Gastrocnemius medialis (tissue), 4 donors: ENCODE measurements around the gene LGALS3BP. TPM values are rescaled to one million over a fixed set of nuclear protein-coding genes. Genes with fewer than 3 reads are reported as not detected.

ENCODE experiments used
- ATAC-seq, 2 donors: fragments of 150-250 bp; one replicate each; pipeline ENCODE4 v1.9.1; 2016
- DNase-seq, 2 donors: peaks; one replicate each; pipeline ENCODE4 v3.0.0-alpha.2; 2019
- H3K27ac ChIP-seq, 4 donors: fragments of 200-600 bp; sonication (generic); 1 replicate in 1 of 4; 2 replicates in 3 of 4; pipeline ENCODE4 v1.5.1; 2016 to 2018; ENCODE audit warnings: mild to moderate bottlenecking in 2 of 4, moderate library complexity in 1 of 4
- H3K27me3 ChIP-seq, 3 donors: fragments of 200-600 bp; sonication (generic) in 2 of 3; 1 replicate in 1 of 3; 2 replicates in 2 of 3; pipeline versions ENCODE4 v1.5.1 to v1.6.0; 2016 to 2019; ENCODE audit warnings: mild to moderate bottlenecking in 1 of 3, moderate library complexity in 1 of 3
- H3K36me3 ChIP-seq, 2 donors: fragments of 200-600 bp; sonication (generic) in 1 of 2; one replicate each; pipeline ENCODE4 v1.5.1; 2017 to 2018
- H3K4me1 ChIP-seq, 2 donors: fragments of 200-600 bp; sonication (generic) in 1 of 2; one replicate each; pipeline ENCODE4 v1.5.1; 2016 to 2017; ENCODE audit warnings: mild to moderate bottlenecking in 2 of 2
- H3K4me3 ChIP-seq, 4 donors: fragments of 200-600 bp; sonication (generic) in 3 of 4; 1 replicate in 1 of 4; 2 replicates in 3 of 4; pipeline ENCODE4 v1.5.1; 2016 to 2019; ENCODE audit warnings: mild to moderate bottlenecking in 2 of 4
- H3K9me3 ChIP-seq, 3 donors: fragments of 200-600 bp; sonication (generic) in 2 of 3; 1 replicate in 1 of 3; 2 replicates in 2 of 3; pipeline ENCODE4 v1.5.1; 2016 to 2019
- POLR2A ChIP-seq, 2 donors: fragments of 450-650 bp; IDR thresholded peaks; one replicate each; pipeline ENCODE4 v1.6.1; 2017; ENCODE audit warnings: antibody characterized with exemption in 2 of 2, mild to moderate bottlenecking in 2 of 2, moderate library complexity in 2 of 2
- in situ Hi-C, 4 donors: fragments of 200-750 bp; cut with MboI; loops; one replicate each; pipeline versions ENCODE4 v1.15.0 to v1.8.0; 2017; ENCODE audit warnings: low sequenced_read_pairs in 4 of 4
- intact Hi-C: fragments of 100-400 bp; cut with DNase I; formaldehyde crosslinking; loops from one replicate; pipeline ENCODE4 v1.15.1; 2023; ENCODE audit warnings: low total_unique reads
- total RNA-seq, 4 donors: library from RNA; depleted of rRNA; stranded (reverse); fragments of >200 nt; gene quantifications; one replicate each; pipeline versions ENCODE4 v1.1.0 to v1.2.3, GENCODE V29; 2016
- TF ChIP-seq, protein P1 (sequence below), 5 experiments: fragments of 450-650 bp in 3 of 5; fragments of 200-600 bp in 2 of 5; sonication (generic) in 2 of 5; IDR thresholded peaks in 4 of 5; conservative IDR thresholded peaks in 1 of 5; 1 replicate in 4 of 5; 2 replicates in 1 of 5; pipeline ENCODE4 v1.5.1; 2016 to 2019; ENCODE audit warnings: antibody characterized with exemption in 5 of 5, mild to moderate bottlenecking in 3 of 5, moderate library complexity in 3 of 5

LGALS3BP gene
- total RNA-seq, 4 donors from 2014 or later: 15.0 to 45.9 (median 23.0) TPM

DNA sequence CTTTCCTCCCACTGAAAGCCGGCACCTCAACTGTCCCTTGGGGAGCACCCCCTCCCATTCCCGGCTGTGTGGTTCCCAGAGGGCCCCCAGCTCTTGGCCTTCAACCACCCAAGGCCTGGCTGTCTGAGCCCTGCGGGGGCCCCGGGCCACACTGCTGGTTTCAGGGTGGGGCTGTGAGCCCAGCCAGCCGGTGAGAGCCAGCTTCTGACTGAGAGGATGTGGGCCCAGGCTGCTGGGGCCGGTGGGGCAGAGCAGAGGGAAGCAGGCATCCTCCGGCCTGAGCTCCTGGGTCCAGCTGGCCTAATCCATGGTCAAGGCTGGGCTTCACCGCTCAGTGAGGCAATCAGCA lies 875 bp upstream of the LGALS3BP start:
- Histone ChIP-seq H3K9me3 (no peaks in the 10 kb centered on the region), H3K36me3 (no peaks in the 10 kb centered on the region), H3K27ac (peak overlapping the region in 1 of 4 donors; percentile 63), H3K4me1 (peaks cover 24 to 29% of the 10 kb centered on the region in 2 donors), H3K4me3 (no peak overlapping the region), H3K27me3 (no peaks in the 10 kb centered on the region)
- no peak for DNase-seq
- in situ Hi-C loops (no loop called here), intact Hi-C loops (no loop called here)
- TF ChIP-seq POLR2A (IDR thresholded peaks at IDR 0.05): no peak
- TF ChIP-seq, protein P1, sequence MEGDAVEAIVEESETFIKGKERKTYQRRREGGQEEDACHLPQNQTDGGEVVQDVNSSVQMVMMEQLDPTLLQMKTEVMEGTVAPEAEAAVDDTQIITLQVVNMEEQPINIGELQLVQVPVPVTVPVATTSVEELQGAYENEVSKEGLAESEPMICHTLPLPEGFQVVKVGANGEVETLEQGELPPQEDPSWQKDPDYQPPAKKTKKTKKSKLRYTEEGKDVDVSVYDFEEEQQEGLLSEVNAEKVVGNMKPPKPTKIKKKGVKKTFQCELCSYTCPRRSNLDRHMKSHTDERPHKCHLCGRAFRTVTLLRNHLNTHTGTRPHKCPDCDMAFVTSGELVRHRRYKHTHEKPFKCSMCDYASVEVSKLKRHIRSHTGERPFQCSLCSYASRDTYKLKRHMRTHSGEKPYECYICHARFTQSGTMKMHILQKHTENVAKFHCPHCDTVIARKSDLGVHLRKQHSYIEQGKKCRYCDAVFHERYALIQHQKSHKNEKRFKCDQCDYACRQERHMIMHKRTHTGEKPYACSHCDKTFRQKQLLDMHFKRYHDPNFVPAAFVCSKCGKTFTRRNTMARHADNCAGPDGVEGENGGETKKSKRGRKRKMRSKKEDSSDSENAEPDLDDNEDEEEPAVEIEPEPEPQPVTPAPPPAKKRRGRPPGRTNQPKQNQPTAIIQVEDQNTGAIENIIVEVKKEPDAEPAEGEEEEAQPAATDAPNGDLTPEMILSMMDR (IDR thresholded peaks at IDR 0.05 in 4 of 5, conservative IDR thresholded peaks at IDR 0.05 in 1 of 5): no peak
- ATAC-seq: no peak

- Histone ChIP-seq H3K9me3 (no peaks in the 10 kb centered on the region), H3K4me3 (no peak overlapping the region), H3K27me3 (no peaks in the 10 kb centered on the region), H3K27ac (peak overlapping the region in 1 of 4 donors; percentile 43), H3K36me3 (no peaks in the 10 kb centered on the region), H3K4me1 (peaks cover 23 to 29% of the 10 kb centered on the region in 2 donors)
- in situ Hi-C loops: no loop called here
- ATAC-seq (peak in 1 of 2 donors; percentile 50), DNase-seq (peak in 1 of 2 donors; percentile 54)
- TF ChIP-seq POLR2A (IDR thresholded peaks at IDR 0.05): no peak
- TF ChIP-seq, protein P1 (IDR thresholded peaks at IDR 0.05 in 4 of 5, conservative IDR thresholded peaks at IDR 0.05 in 1 of 5): no peak
- intact Hi-C loops: loop anchor here (5.0 to 10.0 kb wide), 2 partner anchors 46 to 483 kb away; no protein-coding TSS in a partner anchor
Measured at GRCh38 chr17:78977997-78978973, 1.4 kb downstream of the LGALS3BP start.

- DNase-seq (no peak), ATAC-seq (no peak)
- H3K27me3 ChIP-seq: no peaks in the 10 kb centered on the region
- intact Hi-C loops: loop anchor here (5.0 to 10.0 kb wide), 2 partner anchors 45 to 483 kb away; no protein-coding TSS in a partner anchor
- in situ Hi-C loops: no loop called here
- TF ChIP-seq, protein P1 (IDR thresholded peaks at IDR 0.05 in 4 of 5, conservative IDR thresholded peaks at IDR 0.05 in 1 of 5): no peak
- peak overlapping the region in 1 of 4 donors; percentile 43 for H3K27ac ChIP-seq
- no peaks in the 10 kb centered on the region for H3K9me3 ChIP-seq
- H3K36me3 ChIP-seq: no peaks in the 10 kb centered on the region
- H3K4me1 ChIP-seq: peaks cover 23 to 29% of the 10 kb centered on the region in 2 donors
- H3K4me3 ChIP-seq: no peak overlapping the region
Measured at GRCh38 chr17:78977681-78977943, 2.1 kb downstream of the LGALS3BP start.

DNA sequence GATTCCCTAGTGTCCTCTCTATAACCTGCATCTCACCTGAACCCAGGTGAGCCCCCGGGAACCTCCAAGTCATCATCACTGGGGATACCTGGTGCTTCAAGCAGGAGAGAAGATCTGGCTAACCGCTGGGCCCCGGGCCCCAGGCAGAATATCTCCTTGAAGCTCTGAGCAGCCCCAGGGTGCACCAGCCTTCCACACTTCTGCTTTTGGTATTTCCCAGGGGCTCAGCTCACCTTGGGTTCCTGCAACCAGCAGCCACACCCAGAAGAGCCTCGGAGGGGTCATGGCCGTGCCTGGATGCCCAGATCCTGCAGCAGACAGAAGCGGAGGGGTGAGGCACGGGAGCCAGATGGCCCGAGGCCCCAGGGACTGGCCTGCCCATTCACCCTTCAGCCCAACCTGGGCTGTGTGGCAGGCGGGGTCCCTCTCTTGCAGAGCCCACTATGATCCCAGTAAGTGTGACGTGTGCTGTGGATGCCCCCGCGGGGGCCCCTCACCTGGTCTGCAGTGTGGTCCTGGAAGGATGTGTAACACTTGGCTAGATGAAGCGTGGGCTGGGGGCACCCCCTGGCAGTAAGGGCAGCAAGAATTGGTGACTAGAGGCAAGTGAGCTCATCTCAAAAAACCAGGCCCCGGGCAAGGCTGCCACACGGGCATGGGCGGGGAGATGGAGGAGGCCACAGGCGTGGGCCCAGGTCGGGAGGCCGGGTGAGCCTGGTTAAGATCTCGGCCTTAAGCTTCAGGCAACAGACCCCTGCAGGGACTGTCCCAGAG lies 2.6 kb downstream of the LGALS3BP start:
- ATAC-seq (no peak), DNase-seq (no peak)
- no peaks in the 10 kb centered on the region for H3K27me3 ChIP-seq
- H3K27ac ChIP-seq: peak overlapping the region in 1 of 4 donors; percentile 43
- no peaks in the 10 kb centered on the region for H3K9me3 ChIP-seq
- H3K36me3 ChIP-seq: no peaks in the 10 kb centered on the region
- peaks cover 23 to 29% of the 10 kb centered on the region in 2 donors for H3K4me1 ChIP-seq
- intact Hi-C loops: loop anchor here (5.0 to 10.0 kb wide), 2 partner anchors 45 to 482 kb away; no protein-coding TSS in a partner anchor
- in situ Hi-C loops: no loop called here
- TF ChIP-seq POLR2A (IDR thresholded peaks at IDR 0.05): no peak
- TF ChIP-seq, protein P1 (IDR thresholded peaks at IDR 0.05 in 4 of 5, conservative IDR thresholded peaks at IDR 0.05 in 1 of 5): no peak
- no peak overlapping the region for H3K4me3 ChIP-seq
